ENCODE measurements around the gene RPH3AL.

RPH3AL gene

DNA sequence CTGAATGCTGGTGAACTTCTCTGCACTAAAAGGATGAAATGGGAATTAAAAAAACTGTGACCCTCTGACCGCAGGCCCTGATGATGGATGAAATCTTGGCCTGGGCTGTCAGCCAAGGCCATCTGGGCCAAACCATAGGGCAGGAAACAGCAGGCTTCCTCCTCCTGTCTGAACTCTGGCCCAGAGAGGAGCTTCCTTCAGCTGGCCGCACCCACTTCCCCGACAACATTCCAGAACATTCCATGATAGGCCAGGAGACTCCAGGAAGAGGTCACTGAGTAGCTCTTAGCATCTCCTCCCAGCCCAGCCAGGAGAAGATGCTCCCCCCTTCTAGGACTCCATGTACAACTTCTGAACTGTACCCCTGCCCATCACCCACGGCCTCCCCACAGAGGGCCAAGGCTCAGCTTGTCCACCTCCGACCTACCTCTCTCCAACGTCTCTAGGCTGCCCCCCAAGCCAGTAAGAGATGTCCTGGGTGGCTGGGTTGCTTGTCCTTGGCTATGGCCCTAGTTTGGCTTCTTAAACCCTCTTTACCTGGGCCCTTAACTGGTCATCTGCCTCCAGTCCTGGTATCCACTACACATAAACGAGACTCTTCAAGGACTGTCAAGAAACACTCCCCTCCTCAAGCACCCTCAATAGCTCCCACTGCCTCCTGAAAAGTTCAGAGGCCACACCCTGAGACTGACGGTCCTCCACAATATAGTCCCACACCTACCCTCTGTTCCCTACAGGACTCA lies 1.7 kb downstream of the RPH3AL start:
- FAIRE-seq (no peak), DNase-seq (ENCODE audit: insufficient read length, low spot score) (no peak)
- TF ChIP-seq, protein P1, sequence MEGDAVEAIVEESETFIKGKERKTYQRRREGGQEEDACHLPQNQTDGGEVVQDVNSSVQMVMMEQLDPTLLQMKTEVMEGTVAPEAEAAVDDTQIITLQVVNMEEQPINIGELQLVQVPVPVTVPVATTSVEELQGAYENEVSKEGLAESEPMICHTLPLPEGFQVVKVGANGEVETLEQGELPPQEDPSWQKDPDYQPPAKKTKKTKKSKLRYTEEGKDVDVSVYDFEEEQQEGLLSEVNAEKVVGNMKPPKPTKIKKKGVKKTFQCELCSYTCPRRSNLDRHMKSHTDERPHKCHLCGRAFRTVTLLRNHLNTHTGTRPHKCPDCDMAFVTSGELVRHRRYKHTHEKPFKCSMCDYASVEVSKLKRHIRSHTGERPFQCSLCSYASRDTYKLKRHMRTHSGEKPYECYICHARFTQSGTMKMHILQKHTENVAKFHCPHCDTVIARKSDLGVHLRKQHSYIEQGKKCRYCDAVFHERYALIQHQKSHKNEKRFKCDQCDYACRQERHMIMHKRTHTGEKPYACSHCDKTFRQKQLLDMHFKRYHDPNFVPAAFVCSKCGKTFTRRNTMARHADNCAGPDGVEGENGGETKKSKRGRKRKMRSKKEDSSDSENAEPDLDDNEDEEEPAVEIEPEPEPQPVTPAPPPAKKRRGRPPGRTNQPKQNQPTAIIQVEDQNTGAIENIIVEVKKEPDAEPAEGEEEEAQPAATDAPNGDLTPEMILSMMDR (IDR thresholded peaks at IDR 0.05; ENCODE audit: insufficient read depth, missing control alignments): no peak

DNA sequence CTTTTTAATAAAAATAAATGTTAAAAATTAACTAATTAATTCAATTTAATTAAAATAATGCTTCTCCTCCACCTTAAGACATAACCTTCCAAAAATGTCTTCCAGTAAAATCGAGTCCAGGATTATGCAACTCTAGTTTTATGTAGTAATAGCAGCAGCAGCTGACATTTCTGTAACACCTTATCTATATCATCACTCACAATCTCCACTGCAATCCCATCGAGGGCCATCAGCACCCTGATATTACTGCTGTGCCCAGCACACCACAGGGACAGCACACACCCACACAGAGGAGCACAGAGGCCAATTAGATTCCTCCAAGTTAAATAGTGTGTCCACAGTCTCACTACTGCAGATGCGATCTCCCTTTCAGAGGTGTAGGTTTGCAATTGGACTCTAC lies 2.9 kb downstream of the RPH3AL start:
- DNase-seq (ENCODE audit: insufficient read length, low spot score) (no peak), FAIRE-seq (no peak)
- TF ChIP-seq, protein P1 (IDR thresholded peaks at IDR 0.05; ENCODE audit: insufficient read depth, missing control alignments): no peak

DNA sequence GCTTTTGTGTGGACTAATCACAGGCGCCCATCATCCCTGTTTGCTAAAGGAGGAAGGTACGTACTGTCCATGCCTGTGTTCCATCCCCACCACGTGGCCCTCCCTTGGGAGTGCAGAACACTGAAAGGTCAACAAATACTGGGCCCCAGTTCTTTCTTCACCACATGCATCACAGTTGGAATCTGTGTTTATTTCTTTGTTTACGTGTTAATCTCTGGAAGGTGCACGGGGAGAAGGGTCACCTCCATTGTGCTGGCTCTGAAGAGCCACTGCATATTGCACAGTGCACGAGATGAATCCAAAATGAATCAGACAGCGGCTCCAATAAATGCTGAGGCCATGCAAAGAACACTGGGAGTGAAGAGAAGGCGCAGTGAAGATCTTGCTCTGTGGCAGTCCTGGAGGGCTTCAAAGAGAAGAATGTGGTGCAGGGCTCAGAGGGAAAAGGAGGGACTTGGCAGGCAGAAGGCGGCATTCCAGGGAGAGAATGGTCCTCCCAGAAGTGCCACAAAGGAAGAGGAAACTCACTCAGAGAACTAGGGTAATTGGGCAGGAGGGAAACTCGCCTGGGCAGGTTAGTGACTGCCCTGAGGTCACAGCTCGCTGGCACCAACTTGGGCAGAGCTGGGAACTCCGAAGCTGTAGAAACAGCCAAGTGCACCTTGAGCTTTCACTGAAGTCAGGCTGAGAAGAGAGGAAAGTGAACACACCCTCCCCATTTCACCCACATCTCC lies 3.7 kb downstream of the RPH3AL start:
- no peak for DNase-seq (ENCODE audit: insufficient read length, low spot score)
- TF ChIP-seq, protein P1 (IDR thresholded peaks at IDR 0.05; ENCODE audit: insufficient read depth, missing control alignments): no peak
- FAIRE-seq: no peak

DNA sequence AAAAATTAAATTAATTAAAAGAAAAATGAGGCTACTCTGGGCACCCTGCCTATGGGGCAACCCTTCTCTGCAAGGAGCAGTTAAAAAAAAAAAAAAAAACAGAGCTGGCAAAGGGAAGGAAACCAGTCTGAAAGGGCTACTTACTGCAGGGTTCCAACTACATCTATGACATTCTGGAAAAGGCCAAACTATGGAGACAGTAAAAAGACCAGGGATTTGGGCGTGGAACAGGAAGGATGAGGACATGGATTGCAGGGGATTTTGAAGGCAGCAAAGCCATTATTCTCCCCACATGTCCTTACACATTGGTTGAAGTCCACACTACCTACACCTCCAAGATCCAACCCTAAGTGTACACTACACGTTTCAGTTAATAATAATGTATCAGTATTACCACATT lies 4.6 kb downstream of the RPH3AL start:
- TF ChIP-seq, protein P1 (IDR thresholded peaks at IDR 0.05; ENCODE audit: insufficient read depth, missing control alignments): no peak
- FAIRE-seq (no peak), DNase-seq (ENCODE audit: insufficient read length, low spot score) (no peak)

DNA sequence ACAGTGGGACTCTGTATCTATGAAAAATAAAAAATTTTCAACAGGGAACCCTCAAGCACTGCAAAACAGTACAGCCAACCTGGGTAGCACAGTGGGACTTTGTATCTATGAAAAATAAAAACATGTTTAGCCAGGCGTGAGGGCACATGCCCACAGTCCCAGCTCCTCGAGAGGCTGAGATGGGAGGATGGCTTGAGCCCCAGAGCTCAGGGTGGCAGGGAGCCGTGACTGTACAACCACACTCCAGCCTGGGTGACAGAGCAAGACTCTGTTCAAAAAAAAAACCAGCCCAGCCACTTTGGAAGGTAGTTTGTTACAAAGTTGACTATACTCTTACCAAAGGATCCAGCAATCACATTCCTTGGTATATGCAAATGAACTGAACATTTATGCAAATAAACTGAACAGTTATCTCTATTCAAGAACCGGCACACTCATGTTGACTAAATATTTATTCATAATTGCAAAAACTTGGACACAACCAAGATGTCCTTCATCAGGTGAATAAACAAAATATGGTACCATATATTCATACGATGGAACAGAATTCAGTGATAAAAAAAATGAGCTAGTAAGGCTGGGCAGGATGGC lies 5.2 kb downstream of the RPH3AL start:
- FAIRE-seq: no peak
- no peak for DNase-seq (ENCODE audit: insufficient read length, low spot score)
- TF ChIP-seq, protein P1 (IDR thresholded peaks at IDR 0.05; ENCODE audit: insufficient read depth, missing control alignments): no peak

DNA sequence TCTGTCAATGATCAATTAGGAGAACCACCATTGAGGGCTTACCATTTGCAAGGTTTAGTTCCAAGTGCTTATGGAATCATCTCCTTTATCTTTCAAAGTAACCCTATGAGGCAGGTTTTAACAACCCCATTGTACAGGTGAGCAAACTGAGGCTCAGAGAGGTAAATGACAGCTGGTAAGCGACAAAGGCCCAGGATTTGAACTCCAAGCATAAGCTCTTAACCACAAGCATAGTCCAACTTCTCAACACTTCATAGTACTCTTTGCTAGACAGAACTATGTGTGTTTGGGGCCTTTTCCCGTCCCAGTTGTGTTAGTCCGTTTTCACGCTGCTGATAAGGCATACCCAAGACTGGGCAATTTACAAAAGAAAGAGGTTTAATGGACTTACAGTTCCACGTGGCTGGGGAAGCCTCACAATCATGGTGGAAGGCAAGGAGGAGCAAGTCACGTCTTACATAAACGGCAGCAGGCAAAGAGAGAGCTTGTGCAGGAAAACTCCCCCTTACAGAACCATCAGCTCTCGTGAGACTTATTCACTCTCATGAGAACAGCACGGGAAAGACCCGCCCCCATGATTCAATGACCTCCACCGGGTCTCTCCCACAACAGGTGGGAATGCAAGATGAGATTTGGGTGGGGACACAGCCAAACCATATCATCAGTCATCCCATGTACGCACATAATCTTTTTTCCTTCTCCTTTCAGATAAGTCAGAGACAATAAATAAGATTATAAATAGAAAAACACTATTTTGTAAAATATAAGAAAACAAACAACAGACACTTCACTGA lies 6.4 kb downstream of the RPH3AL start:
- no peak for DNase-seq (ENCODE audit: insufficient read length, low spot score)
- FAIRE-seq: no peak
- TF ChIP-seq, protein P1 (IDR thresholded peaks at IDR 0.05; ENCODE audit: insufficient read depth, missing control alignments): no peak
